ENCODE measurements around the gene SIX5.

GRCh38 chr19:45717983-45718650, 50.9 kb downstream of the SIX5 start:
- TF ChIP-seq CTCF (IDR thresholded peaks at IDR 0.05): no peak
- no peak for TF ChIP-seq SIN3A (IDR thresholded peaks at IDR 0.05; ENCODE audit: borderline replicate concordance, insufficient read depth, low read depth, low read length)
- no peak for TF ChIP-seq TCF7L2 (IDR thresholded peaks at IDR 0.05; ENCODE audit: low read depth, low read length)
- no peak for TF ChIP-seq POLR2AphosphoS5 (IDR thresholded peaks at IDR 0.05; ENCODE audit: low read depth, low read length)
- no peak for TF ChIP-seq REST (IDR thresholded peaks at IDR 0.05; ENCODE audit: insufficient read depth in 1 of 2, low read depth in 2 of 2, low read length in 1 of 2)
